ENCODE data around the gene EMC9.
A peak's percentile ranks its signal among the peaks of the same experiment; 100 is the strongest.

Gene EMC9

DNA sequence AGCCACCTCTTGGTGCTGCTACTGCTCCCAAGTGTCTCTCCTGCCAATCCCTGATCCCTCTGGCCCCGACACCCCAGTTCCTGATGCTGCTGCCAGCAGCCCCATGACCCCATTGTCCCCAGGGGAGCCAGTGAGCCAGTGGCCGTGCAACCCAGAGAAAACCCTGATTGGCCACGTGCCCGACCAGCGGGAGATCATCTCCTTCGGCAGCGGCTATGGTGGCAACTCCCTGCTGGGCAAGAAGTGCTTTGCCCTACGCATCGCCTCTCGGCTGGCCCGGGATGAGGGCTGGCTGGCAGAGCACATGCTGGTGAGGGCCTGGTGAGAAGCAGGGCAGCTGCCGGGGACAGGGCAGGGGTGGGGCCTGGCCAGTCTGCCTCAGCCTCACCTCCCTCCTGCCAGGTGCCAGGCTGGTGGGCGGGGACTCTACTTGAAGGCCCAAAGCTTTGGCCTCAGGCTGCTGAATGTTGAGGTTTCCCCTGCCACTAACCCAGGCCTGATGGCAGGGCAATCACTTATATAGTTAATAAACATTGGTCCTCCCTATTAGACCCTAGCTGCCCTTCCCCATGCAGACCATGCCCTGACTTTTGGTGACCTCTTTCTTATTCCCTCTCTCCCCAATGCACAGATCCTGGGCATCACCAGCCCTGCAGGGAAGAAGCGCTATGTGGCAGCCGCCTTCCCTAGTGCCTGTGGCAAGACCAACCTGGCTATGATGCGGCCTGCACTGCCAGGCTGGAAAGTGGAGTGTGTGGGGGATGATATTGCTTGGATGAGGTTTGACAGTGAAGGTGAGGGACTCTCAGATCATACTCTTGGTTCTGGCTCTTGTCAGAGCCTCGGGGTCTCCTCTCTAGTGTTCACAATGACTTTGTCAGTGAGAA is 42.2 kb downstream of the EMC9 start:
- Histone ChIP-seq H4K20me1 (no peaks in the 10 kb centered on the region), H3K9me3 (peaks cover 18% of the 10 kb centered on the region), H3K36me3 (peaks cover 78% of the 10 kb centered on the region), H3K4me2 (no peak overlapping the region), H3K27me3 (no peaks in the 10 kb centered on the region), H3K9ac (no peak overlapping the region), H3K4me3 (no peak overlapping the region), H3K4me1 (peaks cover 22% of the 10 kb centered on the region), H3K27ac (no peak overlapping the region)
- TF ChIP-seq Cebpa-rat (IDR thresholded peaks at IDR 0.05): no peak

DNA sequence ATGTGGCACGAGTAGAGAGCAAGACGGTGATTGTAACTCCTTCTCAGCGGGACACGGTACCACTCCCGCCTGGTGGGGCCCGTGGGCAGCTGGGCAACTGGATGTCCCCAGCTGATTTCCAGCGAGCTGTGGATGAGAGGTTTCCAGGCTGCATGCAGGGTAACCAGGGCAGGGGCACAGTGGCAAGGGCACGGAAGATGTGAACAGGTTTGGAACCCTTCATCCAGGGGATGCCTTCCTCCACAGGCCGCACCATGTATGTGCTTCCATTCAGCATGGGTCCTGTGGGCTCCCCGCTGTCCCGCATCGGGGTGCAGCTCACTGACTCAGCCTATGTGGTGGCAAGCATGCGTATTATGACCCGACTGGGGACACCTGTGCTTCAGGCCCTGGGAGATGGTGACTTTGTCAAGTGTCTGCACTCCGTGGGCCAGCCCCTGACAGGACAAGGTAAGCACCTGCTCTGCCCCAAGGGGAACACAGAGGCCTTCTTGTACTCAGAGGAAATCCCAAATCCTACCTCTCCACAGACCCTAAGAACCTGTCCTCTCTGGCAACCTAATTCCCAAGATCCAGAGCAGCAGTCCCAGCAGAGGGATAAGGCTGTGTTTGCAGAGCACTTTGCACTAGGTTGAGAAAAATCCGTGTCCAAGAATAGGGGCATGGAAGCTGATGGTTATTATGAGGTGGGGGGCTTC is 43.0 kb downstream of the EMC9 start:
- no peak overlapping the region for H3K27ac ChIP-seq
- peaks cover 26% of the 10 kb centered on the region for H3K4me1 ChIP-seq
- peaks cover 70% of the 10 kb centered on the region for H3K36me3 ChIP-seq
- no peak for TF ChIP-seq Cebpa-rat (IDR thresholded peaks at IDR 0.05)
- H3K4me2 ChIP-seq: no peak overlapping the region
- no peak overlapping the region for H3K9ac ChIP-seq
- H3K27me3 ChIP-seq: no peaks in the 10 kb centered on the region
- H3K4me3 ChIP-seq: no peak overlapping the region
- H3K9me3 ChIP-seq: peaks cover 10% of the 10 kb centered on the region
- H4K20me1 ChIP-seq: no peaks in the 10 kb centered on the region

DNA sequence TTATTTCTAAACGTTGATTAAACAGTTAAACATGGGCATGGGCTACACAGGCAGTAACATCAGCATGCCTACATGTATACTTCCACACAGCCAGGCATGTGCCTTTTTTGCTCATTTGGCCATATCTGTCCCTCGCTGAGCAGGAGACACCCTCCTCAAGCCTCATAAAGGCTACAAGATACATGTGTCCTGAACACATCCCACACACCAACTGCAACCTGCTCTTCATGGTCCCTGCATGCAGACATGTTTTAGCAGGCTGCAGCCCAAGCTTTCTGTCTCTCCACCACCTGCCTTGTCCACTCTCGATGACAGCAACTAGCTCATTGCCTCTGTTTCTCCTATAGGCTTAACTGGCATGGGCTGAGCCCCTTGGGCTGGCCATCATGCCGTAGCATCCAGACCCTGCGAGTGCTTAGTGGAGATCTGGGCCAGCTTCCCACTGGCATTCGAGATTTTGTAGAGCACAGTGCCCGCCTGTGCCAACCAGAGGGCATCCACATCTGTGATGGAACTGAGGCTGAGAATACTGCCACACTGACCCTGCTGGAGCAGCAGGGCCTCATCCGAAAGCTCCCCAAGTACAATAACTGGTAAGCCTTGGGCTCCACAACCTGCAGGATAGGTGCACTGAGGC is 44.7 kb downstream of the EMC9 start:
- no peaks in the 10 kb centered on the region for H3K9me3 ChIP-seq
- no peaks in the 10 kb centered on the region for H3K27me3 ChIP-seq
- peaks cover 53% of the 10 kb centered on the region for H3K36me3 ChIP-seq
- H3K4me2 ChIP-seq: peak overlapping the region; percentile 95; the same call in 1 of the 2 replicates
- TF ChIP-seq Cebpa-rat (IDR thresholded peaks at IDR 0.05): no peak
- H3K9ac ChIP-seq: no peak overlapping the region
- peaks cover 41% of the 10 kb centered on the region for H3K4me1 ChIP-seq
- no peak overlapping the region for H3K4me3 ChIP-seq
- no peak overlapping the region for H3K27ac ChIP-seq
- H4K20me1 ChIP-seq: no peaks in the 10 kb centered on the region

DNA sequence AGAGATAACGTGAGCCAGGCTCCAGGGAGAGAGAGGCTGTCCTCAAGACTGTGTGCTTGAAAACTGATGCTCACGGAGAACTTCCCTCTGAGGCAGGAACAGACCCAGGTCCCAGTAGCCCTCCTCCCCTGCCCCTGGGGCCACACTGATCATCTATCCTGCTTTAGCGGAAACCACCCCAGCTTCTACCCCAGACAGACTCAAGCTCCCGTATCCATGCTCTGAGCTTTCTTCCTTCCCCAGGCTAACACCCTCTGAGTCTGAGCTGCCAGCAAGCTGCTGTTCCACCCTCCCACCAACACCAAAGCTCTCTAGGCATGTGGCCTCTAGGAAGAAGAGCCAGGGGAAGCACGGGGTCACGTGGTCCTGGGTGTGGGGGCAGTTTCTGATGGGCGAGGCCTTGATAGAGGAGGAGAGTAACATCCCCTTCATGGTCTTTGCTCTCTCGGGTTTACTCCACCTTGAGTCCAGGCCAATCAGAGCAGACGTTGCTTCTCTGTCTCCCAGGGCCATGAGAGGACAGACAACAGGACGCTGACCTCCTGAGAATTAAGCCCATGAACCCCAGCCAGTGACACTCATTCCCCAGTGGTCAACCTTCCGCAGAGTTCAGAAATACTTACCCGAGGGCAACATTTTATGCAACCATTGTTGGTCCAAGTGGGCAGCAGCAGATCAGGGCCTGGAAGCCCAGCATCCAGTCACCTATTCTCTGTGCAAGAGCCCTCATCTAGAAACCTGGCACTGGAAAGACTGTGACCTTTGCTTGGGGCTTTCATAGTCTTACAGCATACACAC is 45.9 kb downstream of the EMC9 start:
- Histone ChIP-seq H3K4me1 (peaks cover 47% of the 10 kb centered on the region), H3K36me3 (peaks cover 41% of the 10 kb centered on the region), H4K20me1 (no peaks in the 10 kb centered on the region), H3K4me3 (peak overlapping the region; percentile 82), H3K27me3 (no peaks in the 10 kb centered on the region), H3K27ac (peak overlapping the region; percentile 98), H3K9me3 (no peaks in the 10 kb centered on the region), H3K9ac (peak overlapping the region; percentile 95), H3K4me2 (peak overlapping the region; percentile 95)
- no peak for TF ChIP-seq Cebpa-rat (IDR thresholded peaks at IDR 0.05)

DNA sequence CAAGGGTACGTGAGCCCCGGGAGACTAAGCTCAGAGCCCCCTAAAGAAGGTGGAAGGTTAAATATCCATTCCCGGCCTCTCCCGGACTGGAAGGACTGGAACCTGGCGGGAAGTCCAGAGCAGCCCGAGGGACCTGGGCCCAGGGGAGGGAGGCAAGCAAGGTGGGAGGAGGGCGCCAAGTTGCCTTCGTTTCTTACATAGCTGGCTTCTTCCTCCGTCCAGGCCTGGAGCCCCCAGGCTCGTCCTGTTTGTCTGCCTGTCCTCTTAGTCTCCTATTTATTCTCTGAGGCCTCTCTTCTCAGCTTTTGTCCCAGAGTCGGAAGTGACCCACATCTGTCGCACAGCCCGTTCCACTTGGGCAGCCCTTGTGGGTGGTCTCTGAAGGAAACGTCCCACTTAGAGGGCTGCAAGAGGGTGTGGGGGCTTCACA is 46.5 kb downstream of the EMC9 start:
- H3K4me1 ChIP-seq: peaks cover 52% of the 10 kb centered on the region

DNA sequence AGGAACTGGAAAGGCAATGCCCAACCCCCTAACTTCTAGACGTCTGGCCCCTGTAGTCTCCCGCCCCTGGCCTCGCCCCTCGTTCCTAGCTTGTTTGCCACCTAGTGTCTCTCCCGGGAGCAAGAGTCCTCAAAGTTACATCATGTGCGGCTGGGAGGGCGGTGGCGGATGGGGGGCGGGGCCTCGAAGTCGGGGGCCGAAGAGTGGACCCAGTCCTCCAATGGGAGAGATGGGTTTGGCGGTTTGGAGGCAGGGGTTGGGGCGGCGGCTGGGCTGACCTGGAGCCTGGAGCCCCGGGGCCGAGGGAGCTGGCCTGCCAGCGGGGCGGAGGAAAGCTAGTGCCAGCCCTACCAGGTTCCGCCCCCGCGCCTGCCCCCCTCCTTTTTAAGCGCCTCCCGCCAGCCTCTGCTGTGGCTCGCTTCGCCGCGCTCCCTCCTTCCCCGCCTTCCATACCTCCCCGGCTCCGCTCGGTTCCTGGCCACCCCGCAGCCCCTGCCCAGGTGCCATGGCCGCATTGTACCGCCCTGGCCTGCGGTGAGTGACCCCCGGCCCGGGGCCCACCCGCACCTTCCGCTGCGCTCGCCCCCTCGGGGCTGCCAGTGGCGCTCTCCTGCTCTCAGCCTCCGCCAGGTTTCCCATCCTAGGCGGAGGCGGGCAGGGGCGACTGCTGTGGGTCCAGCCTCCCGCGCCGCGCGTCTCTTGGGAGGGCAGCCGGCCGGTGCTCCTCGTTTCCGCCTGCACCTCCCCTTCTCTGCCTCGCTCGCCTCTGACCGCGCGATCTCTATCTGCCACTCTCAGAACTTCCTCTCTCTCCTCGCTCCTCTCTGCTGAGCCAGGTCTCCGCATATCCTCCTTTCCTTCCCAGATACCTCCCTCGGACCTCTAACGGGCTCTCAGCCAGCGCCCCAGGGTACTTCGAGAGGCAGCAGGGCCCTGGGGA is 47.2 kb downstream of the EMC9 start, which contains the start of gene PCK2:
Gene PCK2, plus strand, starts transcription at position 411 of the 940 bp plus-strand sequence. Its CDS starts 95 bp downstream, at position 506.
- peaks cover 28% of the 10 kb centered on the region for H3K36me3 ChIP-seq
- peak within 1 kb of the TSS; percentile 95 for H3K4me2 ChIP-seq
- no peaks in the 10 kb centered on the region for H4K20me1 ChIP-seq
- peaks cover 52% of the 10 kb centered on the region for H3K4me1 ChIP-seq
- peak within 1 kb of the TSS; percentile 95 for H3K9ac ChIP-seq
- peak within 1 kb of the TSS; percentile 98 for H3K27ac ChIP-seq
- H3K9me3 ChIP-seq: no peaks in the 10 kb centered on the region
- no peak for TF ChIP-seq Cebpa-rat (IDR thresholded peaks at IDR 0.05)
- H3K4me3 ChIP-seq: peak within 1 kb of the TSS; percentile 82
- H3K27me3 ChIP-seq: no peaks in the 10 kb centered on the region

More for the DNA sequence above, 46.5 kb downstream of the EMC9 start:
- Histone ChIP-seq H3K27ac (peak overlapping the region; percentile 98), H3K4me3 (peak overlapping the region; percentile 82), H3K36me3 (peaks cover 35% of the 10 kb centered on the region), H3K9ac (peak overlapping the region; percentile 95), H3K4me2 (peak overlapping the region; percentile 95), H3K9me3 (no peaks in the 10 kb centered on the region), H3K27me3 (no peaks in the 10 kb centered on the region), H4K20me1 (no peaks in the 10 kb centered on the region)
- no peak for TF ChIP-seq Cebpa-rat (IDR thresholded peaks at IDR 0.05)

DNA sequence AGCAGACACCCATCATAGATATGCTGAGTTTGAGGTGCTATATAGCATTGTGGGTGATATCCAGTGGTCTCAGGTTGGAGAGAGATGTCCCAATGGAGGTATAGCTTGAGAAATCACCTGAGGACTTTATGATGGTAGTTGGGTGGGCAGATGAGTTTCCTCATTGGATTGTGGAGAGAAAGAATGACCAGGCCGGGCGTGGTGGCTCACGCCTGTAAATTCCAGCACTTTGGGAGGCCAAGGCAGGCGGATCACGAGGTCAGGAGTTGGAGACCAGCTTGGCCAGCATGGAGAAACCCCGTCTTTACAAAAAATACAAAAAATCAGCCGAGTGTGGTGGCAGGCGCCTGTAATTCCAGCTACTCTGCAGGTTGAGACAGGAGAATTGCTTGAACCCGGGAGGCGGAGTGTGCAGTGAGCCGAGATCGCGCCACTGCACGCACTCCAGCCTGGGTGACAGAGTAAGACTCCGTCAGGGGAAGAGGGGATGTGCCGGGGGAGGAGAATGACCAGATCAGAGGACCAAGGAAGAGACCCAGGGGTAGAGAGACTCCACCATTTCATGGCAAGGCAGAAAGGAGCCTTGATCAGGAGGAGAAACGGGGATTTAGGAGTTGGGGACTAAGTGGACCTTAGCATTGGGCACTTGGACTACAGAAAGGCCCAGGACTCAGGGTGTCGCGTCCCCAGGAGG is 48.0 kb downstream of the EMC9 start:
- H3K9ac ChIP-seq: peak overlapping the region; percentile 95
- TF ChIP-seq Cebpa-rat (IDR thresholded peaks at IDR 0.05): no peak
- no peaks in the 10 kb centered on the region for H4K20me1 ChIP-seq
- H3K4me2 ChIP-seq: peak overlapping the region; percentile 95
- H3K9me3 ChIP-seq: no peaks in the 10 kb centered on the region
- H3K4me1 ChIP-seq: peaks cover 52% of the 10 kb centered on the region
- H3K4me3 ChIP-seq: peak overlapping the region; percentile 82
- H3K27me3 ChIP-seq: no peaks in the 10 kb centered on the region
- H3K36me3 ChIP-seq: peaks cover 20% of the 10 kb centered on the region
- H3K27ac ChIP-seq: peak overlapping the region; percentile 98

Measured in BLaER1 (cell line).